K562 (cell line): ENCODE results near the gene GALM.

ENCODE experiments used
- ELF4 ChIP-seq: fragments of 450-650 bp; formaldehyde crosslinking; IDR thresholded peaks from 2 replicates; pipeline ENCODE4 v1.4.0; 2022; ENCODE audit warnings: missing genetic modification characterization
- TF ChIP-seq, protein P1 (sequence below), 3 experiments: IDR thresholded peaks in 2 of 3; conservative IDR thresholded peaks in 1 of 3; 2 replicates each; pipeline ENCODE4 v1.5.1; 2011 to 2012; ENCODE audit warnings: low read length in 3 of 3, mild to moderate bottlenecking in 3 of 3, control low read depth in 2 of 3, improper control_type of control experiment in 1 of 3, inconsistent platforms in 1 of 3, low read depth in 1 of 3, mixed read lengths in 1 of 3, moderate library complexity in 1 of 3; ENCODE audit not compliant: insufficient read depth in 2 of 3
- TF ChIP-seq, protein P2 (sequence below): fragments of 450-650 bp; formaldehyde crosslinking; IDR thresholded peaks from 2 replicates; pipeline ENCODE4 v1.4.0; 2020; ENCODE audit warnings: mild to moderate bottlenecking, moderate library complexity

DNA sequence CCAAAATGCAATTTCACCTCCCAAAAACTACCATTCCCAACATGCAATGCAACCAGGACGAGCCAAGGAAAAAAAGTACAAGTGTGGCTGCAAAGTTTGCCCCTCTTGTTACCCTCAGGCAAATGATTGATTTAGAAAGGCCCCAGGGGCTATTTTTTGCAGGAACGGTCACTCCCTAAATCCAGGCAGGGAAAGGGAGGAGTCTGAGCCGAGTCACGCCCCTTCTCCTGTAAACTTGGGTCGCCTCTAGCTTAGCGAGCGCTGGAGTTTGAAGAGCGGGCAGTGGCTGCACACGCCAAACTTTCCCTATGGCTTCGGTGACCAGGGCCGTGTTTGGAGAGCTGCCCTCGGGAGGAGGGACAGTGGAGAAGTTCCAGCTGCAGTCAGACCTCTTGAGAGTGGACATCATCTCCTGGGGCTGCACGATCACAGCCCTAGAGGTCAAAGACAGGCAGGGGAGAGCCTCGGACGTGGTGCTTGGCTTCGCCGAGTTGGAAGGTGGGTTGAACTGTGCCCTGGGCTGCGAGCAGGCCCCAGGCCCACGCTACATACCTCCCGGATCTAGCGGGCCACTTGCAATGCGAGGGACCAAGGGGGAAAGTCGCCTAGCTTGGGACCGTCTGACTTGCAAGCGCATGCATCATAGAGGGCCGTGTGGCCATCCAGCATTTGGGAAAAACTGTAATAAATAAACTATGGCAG is at the start of gene GALM:
- TF ChIP-seq, protein P1, sequence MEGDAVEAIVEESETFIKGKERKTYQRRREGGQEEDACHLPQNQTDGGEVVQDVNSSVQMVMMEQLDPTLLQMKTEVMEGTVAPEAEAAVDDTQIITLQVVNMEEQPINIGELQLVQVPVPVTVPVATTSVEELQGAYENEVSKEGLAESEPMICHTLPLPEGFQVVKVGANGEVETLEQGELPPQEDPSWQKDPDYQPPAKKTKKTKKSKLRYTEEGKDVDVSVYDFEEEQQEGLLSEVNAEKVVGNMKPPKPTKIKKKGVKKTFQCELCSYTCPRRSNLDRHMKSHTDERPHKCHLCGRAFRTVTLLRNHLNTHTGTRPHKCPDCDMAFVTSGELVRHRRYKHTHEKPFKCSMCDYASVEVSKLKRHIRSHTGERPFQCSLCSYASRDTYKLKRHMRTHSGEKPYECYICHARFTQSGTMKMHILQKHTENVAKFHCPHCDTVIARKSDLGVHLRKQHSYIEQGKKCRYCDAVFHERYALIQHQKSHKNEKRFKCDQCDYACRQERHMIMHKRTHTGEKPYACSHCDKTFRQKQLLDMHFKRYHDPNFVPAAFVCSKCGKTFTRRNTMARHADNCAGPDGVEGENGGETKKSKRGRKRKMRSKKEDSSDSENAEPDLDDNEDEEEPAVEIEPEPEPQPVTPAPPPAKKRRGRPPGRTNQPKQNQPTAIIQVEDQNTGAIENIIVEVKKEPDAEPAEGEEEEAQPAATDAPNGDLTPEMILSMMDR (IDR thresholded peaks at IDR 0.05 in 2 of 3, conservative IDR thresholded peaks at IDR 0.05 in 1 of 3; ENCODE audit: insufficient read depth in 2 of 3, low read depth in 1 of 3, low read length in 3 of 3), result no peak
- TF ChIP-seq, protein P2, sequence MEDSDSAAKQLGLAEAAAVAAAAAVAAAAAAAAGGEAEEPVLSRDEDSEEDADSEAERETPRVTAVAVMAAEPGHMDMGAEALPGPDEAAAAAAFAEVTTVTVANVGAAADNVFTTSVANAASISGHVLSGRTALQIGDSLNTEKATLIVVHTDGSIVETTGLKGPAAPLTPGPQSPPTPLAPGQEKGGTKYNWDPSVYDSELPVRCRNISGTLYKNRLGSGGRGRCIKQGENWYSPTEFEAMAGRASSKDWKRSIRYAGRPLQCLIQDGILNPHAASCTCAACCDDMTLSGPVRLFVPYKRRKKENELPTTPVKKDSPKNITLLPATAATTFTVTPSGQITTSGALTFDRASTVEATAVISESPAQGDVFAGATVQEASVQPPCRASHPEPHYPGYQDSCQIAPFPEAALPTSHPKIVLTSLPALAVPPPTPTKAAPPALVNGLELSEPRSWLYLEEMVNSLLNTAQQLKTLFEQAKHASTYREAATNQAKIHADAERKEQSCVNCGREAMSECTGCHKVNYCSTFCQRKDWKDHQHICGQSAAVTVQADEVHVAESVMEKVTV (CRISPR knock-in tag), result no peak
- TF ChIP-seq ELF4 (CRISPR knock-in tag), result no peak
